ENCODE data around the gene MACROD1.
A peak's percentile ranks its signal among the peaks of the same experiment; 100 is the strongest.

The MACROD1 gene

GRCh38 chr11:64178951-64179639 is 13.2 kb upstream of the MACROD1 start:
- DNase-seq (ENCODE audit: low read depth, low spot score), result no peak
- TF ChIP-seq CTCF (IDR thresholded peaks at IDR 0.05; ENCODE audit: low read depth, low read length), result no peak
- H3K4me3 ChIP-seq (ENCODE audit: low read depth, low read length), result no peak overlapping the region
- in situ Hi-C loops (cut with HindIII; ENCODE audit: low sequenced_read_pairs), result no loop called here

GRCh38 chr11:64178203-64178602 is 12.3 kb upstream of the MACROD1 start:
- TF ChIP-seq CTCF (IDR thresholded peaks at IDR 0.05; ENCODE audit: low read depth, low read length), result no peak
- H3K4me3 ChIP-seq (ENCODE audit: low read depth, low read length), result no peak overlapping the region
- DNase-seq (ENCODE audit: low read depth, low spot score), result no peak
- in situ Hi-C loops (cut with HindIII; ENCODE audit: low sequenced_read_pairs), result no loop called here

- no peak for TF ChIP-seq CTCF (IDR thresholded peaks at IDR 0.05; ENCODE audit: low read depth, low read length)
- no peak overlapping the region for H3K4me3 ChIP-seq (ENCODE audit: low read depth, low read length)
- in situ Hi-C loops (cut with HindIII; ENCODE audit: low sequenced_read_pairs), result no loop called here
- DNase-seq (ENCODE audit: low read depth, low spot score), result no peak
Measured at GRCh38 chr11:64176751-64177150, 10.8 kb upstream of the MACROD1 start.

GRCh38 chr11:64173616-64174355 is 7.9 kb upstream of the MACROD1 start:
- in situ Hi-C loops (cut with HindIII; ENCODE audit: low sequenced_read_pairs), result no loop called here
- no peak overlapping the region for H3K4me3 ChIP-seq (ENCODE audit: low read depth, low read length)
- TF ChIP-seq CTCF (IDR thresholded peaks at IDR 0.05; ENCODE audit: low read depth, low read length), result no peak
- DNase-seq (ENCODE audit: low read depth, low spot score), result no peak

GRCh38 chr11:64170419-64170818 is 4.5 kb upstream of the MACROD1 start:
- no peak for DNase-seq (ENCODE audit: low read depth, low spot score)
- H3K4me3 ChIP-seq (ENCODE audit: low read depth, low read length), result no peak overlapping the region
- in situ Hi-C loops (cut with HindIII; ENCODE audit: low sequenced_read_pairs), result no loop called here
- TF ChIP-seq CTCF (IDR thresholded peaks at IDR 0.05; ENCODE audit: low read depth, low read length), result no peak

- no peak for TF ChIP-seq CTCF (IDR thresholded peaks at IDR 0.05; ENCODE audit: low read depth, low read length)
- peak overlapping the region; percentile 63 for H3K4me3 ChIP-seq (ENCODE audit: low read depth, low read length)
- in situ Hi-C loops (cut with HindIII; ENCODE audit: low sequenced_read_pairs), result loop anchor here (10.0 kb wide), 1 partner anchor 161 kb away; no protein-coding TSS in a partner anchor
- no peak for DNase-seq (ENCODE audit: low read depth, low spot score)
Measured at GRCh38 chr11:64165481-64165841, 452 bp downstream of the MACROD1 start.

Measured in astrocyte of the spinal cord (primary cell).